ENCODE data around the gene LRPPRC. TPM values are rescaled to one million over a fixed set of nuclear protein-coding genes. Genes with fewer than 3 reads are reported as not detected.

The LRPPRC gene
- total and polyA plus RNA-seq, 5 donors: 32.0 to 83.6 (median 75.1) TPM

DNA sequence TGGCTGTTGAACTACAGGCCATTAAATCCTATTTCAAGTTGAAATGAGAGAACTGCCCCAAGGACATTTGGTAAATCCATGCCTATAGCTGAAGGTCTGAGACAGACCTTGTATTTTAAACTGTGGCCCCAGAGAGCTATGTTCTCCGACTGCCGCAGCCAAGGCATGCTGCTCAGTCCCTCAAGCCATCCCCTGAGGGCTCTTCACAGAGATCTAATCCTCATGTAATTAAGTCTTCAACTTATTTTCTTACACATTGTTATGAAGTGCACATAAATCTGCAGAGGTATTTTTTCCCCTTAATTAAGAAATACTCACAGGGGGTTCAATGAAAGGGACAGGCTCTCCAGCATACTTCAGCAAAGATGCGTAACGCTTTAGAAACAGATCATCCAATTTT lies 106.4 kb downstream of the LRPPRC start:
- no peak for ATAC-seq
- WGBS: 98% methylated on average over 4 of the region's 4 CpGs
- Histone ChIP-seq H3K27ac (ENCODE audit: low read length) (no peak overlapping the region), H3K4me1 (ENCODE audit: control insufficient read depth, insufficient read depth, low read length) (no peaks in the 10 kb centered on the region), H3K4me3 (ENCODE audit: low read length) (no peak overlapping the region), H3K9me3 (ENCODE audit: control insufficient read depth, low read length) (no peaks in the 10 kb centered on the region), H3K27me3 (ENCODE audit: control insufficient read depth, insufficient read depth) (no peaks in the 10 kb centered on the region)
- DNase-seq: no peak
- intact Hi-C loops (cut with DNase I): no loop called here

DNA sequence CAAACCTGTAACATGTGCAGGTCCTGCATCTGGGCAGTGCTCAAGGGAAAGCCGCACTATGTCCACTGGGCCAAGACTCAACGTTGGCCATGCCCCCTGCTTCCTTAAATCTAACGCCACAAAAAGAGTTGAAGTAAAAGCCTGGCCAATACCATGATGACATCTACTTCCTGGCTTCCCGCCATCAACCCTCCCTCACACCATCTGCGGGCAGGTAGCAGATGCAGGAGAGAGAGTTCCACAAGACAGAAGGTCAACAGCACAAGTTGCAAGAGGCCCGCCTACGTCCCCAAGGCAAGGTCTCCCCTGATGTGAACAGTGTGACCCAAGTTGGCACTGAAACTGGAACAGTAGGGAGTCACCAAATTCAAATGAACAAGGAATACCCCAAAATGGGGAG lies 108.6 kb downstream of the LRPPRC start:
- H3K9me3 ChIP-seq (ENCODE audit: control insufficient read depth, low read length): no peaks in the 10 kb centered on the region
- ATAC-seq (peak; percentile 18 to 31), DNase-seq (no peak)
- intact Hi-C loops (cut with DNase I): no loop called here
- no peak overlapping the region for H3K27ac ChIP-seq (ENCODE audit: low read length)
- WGBS: 91% methylated on average over 7 of the region's 7 CpGs
- no peak overlapping the region for H3K4me3 ChIP-seq (ENCODE audit: low read length)
- H3K4me1 ChIP-seq (ENCODE audit: control insufficient read depth, insufficient read depth, low read length): no peaks in the 10 kb centered on the region
- no peaks in the 10 kb centered on the region for H3K27me3 ChIP-seq (ENCODE audit: control insufficient read depth, insufficient read depth)

DNA sequence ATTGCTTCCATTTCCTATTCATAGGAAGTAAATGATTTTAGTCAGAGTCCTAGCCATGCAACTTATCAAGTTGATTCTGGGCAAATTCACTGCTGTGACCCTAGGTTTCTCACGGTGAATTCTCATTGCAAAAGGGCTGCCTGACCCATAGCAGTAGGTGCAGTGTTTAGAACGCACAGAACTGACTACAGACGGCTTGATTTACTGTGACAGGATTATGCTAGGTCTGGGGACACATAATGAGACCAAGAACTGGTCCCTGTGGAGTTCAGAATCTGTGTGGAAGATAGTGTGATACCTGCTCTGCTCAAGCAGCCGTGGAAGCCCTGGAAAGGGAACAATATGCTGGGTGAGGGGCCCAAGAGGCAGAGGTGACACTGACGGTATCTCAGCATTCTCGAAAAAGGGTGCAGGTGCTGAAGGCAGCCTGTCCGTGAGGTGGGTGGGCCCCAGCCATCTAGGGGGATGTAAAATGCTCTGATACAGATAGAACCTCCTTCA lies 110.6 kb downstream of the LRPPRC start:
- no peak overlapping the region for H3K27ac ChIP-seq (ENCODE audit: low read length)
- DNase-seq: no peak
- H3K27me3 ChIP-seq (ENCODE audit: control insufficient read depth, insufficient read depth): no peaks in the 10 kb centered on the region
- 86% methylated on average over 7 of the region's 7 CpGs for WGBS
- intact Hi-C loops (cut with DNase I): no loop called here
- H3K4me3 ChIP-seq (ENCODE audit: low read length): no peak overlapping the region
- no peaks in the 10 kb centered on the region for H3K9me3 ChIP-seq (ENCODE audit: control insufficient read depth, low read length)
- H3K4me1 ChIP-seq (ENCODE audit: control insufficient read depth, insufficient read depth, low read length): no peaks in the 10 kb centered on the region
- ATAC-seq: no peak

DNA sequence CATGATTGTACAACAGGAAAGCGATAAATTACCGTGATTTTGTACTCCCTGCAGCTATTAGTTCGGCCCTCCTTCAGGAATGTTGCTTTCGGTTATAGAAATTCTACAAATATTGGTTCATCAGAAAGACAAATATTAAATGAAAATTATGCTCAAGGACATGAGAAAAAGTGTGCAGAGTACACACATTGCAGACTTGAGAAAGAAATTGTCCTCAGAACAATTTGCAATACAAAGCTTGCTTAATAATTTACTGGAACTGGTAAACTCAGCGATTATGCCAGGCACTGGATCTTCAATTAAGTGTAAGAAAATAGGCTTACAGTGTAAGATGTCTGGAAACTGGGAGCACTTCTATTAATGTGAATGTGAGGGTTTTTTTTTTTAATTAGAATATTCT lies 111.1 kb downstream of the LRPPRC start:
- 93% methylated on average over 5 of the region's 5 CpGs for WGBS
- Histone ChIP-seq H3K27me3 (ENCODE audit: control insufficient read depth, insufficient read depth) (no peaks in the 10 kb centered on the region), H3K4me1 (ENCODE audit: control insufficient read depth, insufficient read depth, low read length) (no peaks in the 10 kb centered on the region), H3K9me3 (ENCODE audit: control insufficient read depth, low read length) (no peaks in the 10 kb centered on the region), H3K4me3 (ENCODE audit: low read length) (no peak overlapping the region), H3K27ac (ENCODE audit: low read length) (no peak overlapping the region)
- intact Hi-C loops (cut with DNase I): no loop called here
- DNase-seq: no peak
- ATAC-seq: no peak

DNA sequence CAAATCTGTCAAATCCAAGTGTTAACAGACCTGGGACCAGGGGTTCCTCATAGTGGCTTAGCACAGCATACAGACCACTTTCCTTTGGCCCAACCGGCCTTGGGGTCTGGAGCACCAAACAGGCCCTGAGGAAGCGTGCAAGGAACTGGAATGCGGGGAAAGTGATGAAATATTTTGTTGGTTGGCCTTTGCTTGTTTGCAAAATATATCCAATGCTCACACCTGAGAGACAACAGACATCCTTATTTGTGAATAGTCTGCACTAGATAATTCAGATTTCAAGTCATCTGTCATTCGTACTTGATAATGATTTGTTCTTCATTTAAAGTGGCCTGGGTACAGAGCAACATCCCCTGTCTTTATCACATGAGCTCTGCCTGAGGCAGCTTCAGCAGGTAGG lies 113.5 kb downstream of the LRPPRC start:
- H3K4me1 ChIP-seq (ENCODE audit: control insufficient read depth, insufficient read depth, low read length): no peaks in the 10 kb centered on the region
- 76% methylated on average over 4 of the region's 4 CpGs for WGBS

DNA sequence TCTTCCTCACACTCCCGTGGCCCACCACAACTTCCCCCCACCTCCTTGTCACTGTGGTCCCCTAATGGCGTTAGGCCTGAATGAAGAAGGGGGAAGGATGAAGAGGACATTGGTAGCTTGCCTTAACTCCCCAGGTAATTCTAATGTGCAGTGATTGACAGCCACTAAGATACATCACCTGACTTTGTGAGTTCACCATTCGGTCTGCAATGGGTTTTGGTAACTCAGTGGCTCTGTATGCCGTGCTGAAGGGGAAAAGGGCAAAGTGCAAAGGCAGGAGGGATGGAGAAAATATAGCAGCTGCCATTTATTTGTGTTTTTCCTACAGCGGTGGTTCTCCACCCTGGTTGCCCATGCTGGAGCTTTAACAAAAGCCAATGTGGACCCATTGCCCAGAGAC lies 114.8 kb downstream of the LRPPRC start:
- no peaks in the 10 kb centered on the region for H3K27me3 ChIP-seq (ENCODE audit: control insufficient read depth, insufficient read depth)
- ATAC-seq (no peak), DNase-seq (no peak)
- H3K4me1 ChIP-seq (ENCODE audit: control insufficient read depth, insufficient read depth, low read length): no peaks in the 10 kb centered on the region
- H3K4me3 ChIP-seq (ENCODE audit: low read length): no peak overlapping the region
- H3K27ac ChIP-seq (ENCODE audit: low read length): no peak overlapping the region
- intact Hi-C loops (cut with DNase I): no loop called here
- no peaks in the 10 kb centered on the region for H3K9me3 ChIP-seq (ENCODE audit: control insufficient read depth, low read length)
- WGBS: 86% methylated on average over 5 of the region's 5 CpGs

More for the DNA sequence above, 113.5 kb downstream of the LRPPRC start:
- Histone ChIP-seq H3K27me3 (ENCODE audit: control insufficient read depth, insufficient read depth) (no peaks in the 10 kb centered on the region), H3K9me3 (ENCODE audit: control insufficient read depth, low read length) (no peaks in the 10 kb centered on the region), H3K27ac (ENCODE audit: low read length) (no peak overlapping the region), H3K4me3 (ENCODE audit: low read length) (no peak overlapping the region)
- ATAC-seq: no peak
- intact Hi-C loops (cut with DNase I): no loop called here
- DNase-seq: no peak

DNA sequence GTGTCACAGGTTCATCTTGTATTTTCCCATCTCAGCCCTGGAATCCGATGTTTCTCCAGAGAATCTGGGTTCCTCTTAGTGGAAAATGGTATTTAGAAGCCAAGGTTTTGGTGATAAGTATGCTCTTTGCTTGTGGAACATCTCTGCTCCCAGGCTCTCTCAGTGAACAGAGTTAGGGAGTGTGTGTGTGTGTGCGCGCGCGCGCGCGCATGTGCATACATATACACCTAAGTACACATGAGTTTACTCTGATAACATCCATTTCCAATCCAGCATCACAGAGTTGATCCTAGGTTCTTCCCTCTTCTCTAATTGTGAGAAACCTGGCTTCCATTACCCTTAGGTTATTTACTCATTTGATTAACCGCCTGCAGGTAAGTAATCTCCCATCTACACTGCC lies 115.3 kb downstream of the LRPPRC start:
- no peak overlapping the region for H3K27ac ChIP-seq (ENCODE audit: low read length)
- no peak for DNase-seq
- H3K4me3 ChIP-seq (ENCODE audit: low read length): no peak overlapping the region
- ATAC-seq: no peak
- H3K9me3 ChIP-seq (ENCODE audit: control insufficient read depth, low read length): no peaks in the 10 kb centered on the region
- intact Hi-C loops (cut with DNase I): no loop called here
- H3K4me1 ChIP-seq (ENCODE audit: control insufficient read depth, insufficient read depth, low read length): no peaks in the 10 kb centered on the region
- no peaks in the 10 kb centered on the region for H3K27me3 ChIP-seq (ENCODE audit: control insufficient read depth, insufficient read depth)
- 98% methylated on average over 9 of the region's 9 CpGs for WGBS

DNA sequence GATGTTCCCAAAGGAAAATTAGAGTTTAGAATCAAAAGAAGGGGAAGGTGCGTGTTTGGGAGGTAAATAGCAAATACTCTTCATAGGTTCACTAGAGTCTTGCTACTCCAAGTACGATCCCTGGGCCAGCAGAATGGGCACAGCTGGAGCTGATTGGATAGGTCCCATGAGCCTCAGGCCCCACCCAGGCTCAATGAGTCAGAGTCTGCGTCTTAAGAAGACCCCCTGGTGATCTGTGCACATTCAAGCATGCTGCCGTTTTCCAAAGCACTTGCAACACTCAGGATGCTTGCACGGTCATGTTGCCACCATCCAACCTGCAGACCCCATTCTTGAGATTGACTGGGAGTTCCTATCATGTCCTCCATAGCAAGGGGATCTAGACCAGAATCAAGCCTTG lies 116.5 kb downstream of the LRPPRC start:
- no peak overlapping the region for H3K27ac ChIP-seq (ENCODE audit: low read length)
- no peaks in the 10 kb centered on the region for H3K9me3 ChIP-seq (ENCODE audit: control insufficient read depth, low read length)
- intact Hi-C loops (cut with DNase I): no loop called here
- DNase-seq (no peak), ATAC-seq (no peak)
- H3K27me3 ChIP-seq (ENCODE audit: control insufficient read depth, insufficient read depth): no peaks in the 10 kb centered on the region
- no peak overlapping the region for H3K4me3 ChIP-seq (ENCODE audit: low read length)
- 78% methylated on average over 5 of the region's 5 CpGs for WGBS
- no peaks in the 10 kb centered on the region for H3K4me1 ChIP-seq (ENCODE audit: control insufficient read depth, insufficient read depth, low read length)

DNA sequence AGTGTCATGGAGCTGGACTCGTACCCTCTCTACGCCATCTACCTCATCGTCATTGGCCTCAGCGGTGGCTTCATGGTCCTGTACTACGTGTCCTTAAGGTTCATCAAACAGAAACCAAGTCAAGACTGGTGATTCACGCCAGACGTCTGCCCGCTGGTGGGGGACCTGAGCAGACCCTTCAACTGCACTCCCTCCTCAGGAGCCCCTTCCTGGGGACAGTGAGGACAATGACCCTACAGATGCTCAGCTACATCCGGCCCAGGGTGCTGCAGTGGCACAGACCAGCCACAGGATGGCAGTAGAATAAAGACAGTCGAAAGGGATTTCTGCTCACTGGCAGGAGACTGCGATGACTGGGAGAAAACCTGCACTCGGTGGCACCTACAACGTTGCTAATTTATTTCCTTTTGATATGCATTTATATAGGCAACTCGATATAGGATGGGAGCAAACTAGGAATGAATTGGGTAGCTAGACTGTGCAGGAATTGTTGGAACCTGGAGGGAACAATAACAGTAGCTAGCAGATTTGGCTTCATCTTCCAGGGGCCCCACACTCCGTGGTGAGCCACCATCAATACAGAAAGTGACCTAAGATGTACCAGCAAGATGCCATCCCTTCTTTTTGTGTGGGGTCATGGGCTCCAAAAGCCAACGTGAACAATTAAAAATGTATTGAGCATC lies 117.9 kb downstream of the LRPPRC start:
- Histone ChIP-seq H3K9me3 (ENCODE audit: control insufficient read depth, low read length) (no peaks in the 10 kb centered on the region), H3K4me1 (ENCODE audit: control insufficient read depth, insufficient read depth, low read length) (no peaks in the 10 kb centered on the region), H3K27ac (ENCODE audit: low read length) (no peak overlapping the region), H3K4me3 (ENCODE audit: low read length) (no peak overlapping the region), H3K27me3 (ENCODE audit: control insufficient read depth, insufficient read depth) (no peaks in the 10 kb centered on the region)
- intact Hi-C loops (cut with DNase I): no loop called here
- peak; percentile 52 to 81 (median 70) for DNase-seq
- 34% methylated on average over 16 of the region's 16 CpGs for WGBS
- ATAC-seq: peak; percentile 63 to 66

DNA sequence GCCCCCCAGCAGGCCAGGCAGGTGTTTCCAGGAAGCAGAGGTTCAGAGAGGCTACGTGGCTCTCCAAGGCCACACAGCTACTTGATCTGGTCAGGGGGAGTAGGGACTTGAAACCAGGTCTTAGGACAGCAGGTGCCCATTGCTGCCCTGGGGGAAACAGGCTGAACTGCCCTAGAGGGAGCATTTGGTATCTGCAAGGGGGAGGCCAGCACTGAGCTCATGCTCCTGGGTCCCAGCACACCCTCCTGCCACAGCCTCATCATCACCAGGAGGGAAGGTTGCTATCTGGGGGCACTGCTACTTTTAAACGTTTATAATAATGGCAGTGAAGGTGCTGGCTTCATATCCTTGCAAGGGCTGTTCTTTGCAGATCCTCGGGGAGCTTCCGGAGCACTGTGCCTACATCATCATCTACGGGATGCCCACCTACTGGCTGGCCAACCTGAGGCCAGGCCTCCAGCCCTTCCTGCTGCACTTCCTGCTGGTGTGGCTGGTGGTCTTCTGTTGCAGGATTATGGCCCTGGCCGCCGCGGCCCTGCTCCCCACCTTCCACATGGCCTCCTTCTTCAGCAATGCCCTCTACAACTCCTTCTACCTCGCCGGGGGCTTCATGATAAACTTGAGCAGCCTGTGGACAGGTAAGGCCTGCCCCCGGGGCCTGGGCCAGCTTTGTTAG lies 120.9 kb downstream of the LRPPRC start:
- ATAC-seq: no peak
- intact Hi-C loops (cut with DNase I): no loop called here
- peak in 1 of 3 donors; percentile 46 for DNase-seq
- Histone ChIP-seq H3K27me3 (ENCODE audit: control insufficient read depth, insufficient read depth) (no peaks in the 10 kb centered on the region), H3K27ac (ENCODE audit: low read length) (no peak overlapping the region), H3K4me3 (ENCODE audit: low read length) (no peak overlapping the region), H3K4me1 (ENCODE audit: control insufficient read depth, insufficient read depth, low read length) (no peaks in the 10 kb centered on the region), H3K9me3 (ENCODE audit: control insufficient read depth, low read length) (no peaks in the 10 kb centered on the region)
- WGBS: 79% methylated on average over 11 of the region's 11 CpGs

DNA sequence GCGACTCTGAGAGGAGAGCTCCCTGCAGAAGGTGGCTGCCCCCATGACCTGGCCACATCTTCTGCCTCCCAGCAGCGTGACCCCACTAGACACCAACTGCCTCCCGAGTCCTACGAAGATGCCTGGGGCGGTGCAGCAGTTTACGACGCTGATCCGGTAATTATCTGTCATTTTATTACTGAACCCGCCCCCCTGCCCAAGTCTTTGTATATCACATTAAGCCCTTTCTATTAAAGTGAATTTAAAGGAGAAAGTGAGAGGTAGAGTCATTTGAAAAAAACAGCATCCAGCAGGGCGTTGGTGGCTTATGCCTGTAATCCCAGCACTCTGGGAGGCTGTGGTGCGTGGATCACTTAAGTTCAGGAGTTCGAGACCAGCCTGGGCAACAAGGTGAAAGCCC lies 123.6 kb downstream of the LRPPRC start:
- no peak overlapping the region for H3K27ac ChIP-seq (ENCODE audit: low read length)
- no peaks in the 10 kb centered on the region for H3K9me3 ChIP-seq (ENCODE audit: control insufficient read depth, low read length)
- H3K4me1 ChIP-seq (ENCODE audit: control insufficient read depth, insufficient read depth, low read length): no peaks in the 10 kb centered on the region
- no peak for DNase-seq
- ATAC-seq: no peak
- 86% methylated on average over 12 of the region's 12 CpGs for WGBS
- intact Hi-C loops (cut with DNase I): no loop called here
- no peaks in the 10 kb centered on the region for H3K27me3 ChIP-seq (ENCODE audit: control insufficient read depth, insufficient read depth)
- no peak overlapping the region for H3K4me3 ChIP-seq (ENCODE audit: low read length)
